ENCODE results near the gene LCN6. TPM values are rescaled to one million over a fixed set of nuclear protein-coding genes. Genes with fewer than 3 reads are reported as not detected.
A peak's percentile ranks its signal among the peaks of the same experiment; 100 is the strongest.

LCN6 gene
- total RNA-seq, 2 experiments from 2014 or later = not detected

GRCh38 chr9:136698635-136699246 lies 49.6 kb downstream of the LCN6 start:
- Mint-ChIP-seq H3K27ac (no peak overlapping the region), H3K9me3 (ENCODE audit: insufficient read depth) (no peaks in the 10 kb centered on the region), H3K4me1 (ENCODE audit: low read depth) (peaks cover 42% of the 10 kb centered on the region), H3K36me3 (ENCODE audit: low read depth) (no peaks in the 10 kb centered on the region), H3K4me3 (no peak overlapping the region), H3K27me3 (ENCODE audit: low read depth) (peaks cover 17% of the 10 kb centered on the region)
- ChIA-PET POLR2A (interaction anchor here (3.2 kb wide), 1 partner anchor 29 kb away, joined by 18 read pairs; no protein-coding TSS in a partner anchor), CTCF (no interaction called here)
- DNase-seq = no peak
- no peak for ATAC-seq

- no peak overlapping the region for H3K4me3 Mint-ChIP-seq
These were observed 50.4 kb downstream of the LCN6 start for GRCh38 chr9:136697821-136698526.

GRCh38 chr9:136697146-136697820 lies 51.0 kb downstream of the LCN6 start:
- H3K9me3 Mint-ChIP-seq (ENCODE audit: insufficient read depth) = no peaks in the 10 kb centered on the region
- H3K4me3 Mint-ChIP-seq = no peak overlapping the region
- DNase-seq (no peak), ATAC-seq (no peak)
- ChIA-PET CTCF (no interaction called here), POLR2A (interaction anchor here (0.7 to 3.2 kb wide), 3 partner anchors 9 to 258 kb away, joined by 3 to 18 read pairs (median 4); partner anchors contain the start of gene INPP5E)
- peaks cover 17% of the 10 kb centered on the region for H3K27me3 Mint-ChIP-seq (ENCODE audit: low read depth)
- H3K36me3 Mint-ChIP-seq (ENCODE audit: low read depth) = no peaks in the 10 kb centered on the region
- no peak overlapping the region for H3K27ac Mint-ChIP-seq
- peaks cover 37% of the 10 kb centered on the region for H3K4me1 Mint-ChIP-seq (ENCODE audit: low read depth)

More at GRCh38 chr9:136697821-136698526, 50.4 kb downstream of the LCN6 start:
- peaks cover 17% of the 10 kb centered on the region for H3K27me3 Mint-ChIP-seq (ENCODE audit: low read depth)
- H3K27ac Mint-ChIP-seq = no peak overlapping the region
- DNase-seq = no peak
- ATAC-seq = no peak
- POLR2A ChIA-PET = interaction anchor here (0.7 to 3.2 kb wide), 3 partner anchors 10 to 258 kb away, joined by 3 to 18 read pairs (median 4); partner anchors contain the start of gene INPP5E
- CTCF ChIA-PET = no interaction called here
- H3K9me3 Mint-ChIP-seq (ENCODE audit: insufficient read depth) = no peaks in the 10 kb centered on the region
- H3K4me1 Mint-ChIP-seq (ENCODE audit: low read depth) = peaks cover 38% of the 10 kb centered on the region
- H3K36me3 Mint-ChIP-seq (ENCODE audit: low read depth) = no peaks in the 10 kb centered on the region

GRCh38 chr9:136696502-136696901 lies 51.8 kb downstream of the LCN6 start:
- ATAC-seq = no peak
- CTCF ChIA-PET = interaction anchor here (0.9 to 2.0 kb wide), 2 partner anchors 9 to 30 kb away, joined by 3 to 6 read pairs; no protein-coding TSS in a partner anchor
- no peak for DNase-seq
- no peak overlapping the region for H3K27ac Mint-ChIP-seq
- no peaks in the 10 kb centered on the region for H3K9me3 Mint-ChIP-seq (ENCODE audit: insufficient read depth)
- POLR2A ChIA-PET = interaction anchor here (0.6 to 3.2 kb wide), 3 partner anchors 8 to 32 kb away, joined by 3 to 18 read pairs (median 3); no protein-coding TSS in a partner anchor
- H3K27me3 Mint-ChIP-seq (ENCODE audit: low read depth) = peaks cover 14% of the 10 kb centered on the region
- no peak overlapping the region for H3K4me3 Mint-ChIP-seq
- peaks cover 33% of the 10 kb centered on the region for H3K4me1 Mint-ChIP-seq (ENCODE audit: low read depth)
- no peaks in the 10 kb centered on the region for H3K36me3 Mint-ChIP-seq (ENCODE audit: low read depth)

GRCh38 chr9:136695955-136696354 lies 52.4 kb downstream of the LCN6 start:
- CTCF ChIA-PET = interaction anchor here (0.9 to 2.0 kb wide), 2 partner anchors 8 to 31 kb away, joined by 3 to 6 read pairs; no protein-coding TSS in a partner anchor
- Mint-ChIP-seq H3K27me3 (ENCODE audit: low read depth) (peaks cover 14% of the 10 kb centered on the region), H3K27ac (no peak overlapping the region), H3K9me3 (ENCODE audit: insufficient read depth) (no peaks in the 10 kb centered on the region), H3K4me1 (ENCODE audit: low read depth) (peaks cover 28% of the 10 kb centered on the region), H3K36me3 (ENCODE audit: low read depth) (no peaks in the 10 kb centered on the region), H3K4me3 (no peak overlapping the region)
- ATAC-seq (peak; percentile 13), DNase-seq (no peak)
- POLR2A ChIA-PET = interaction anchor here (0.6 to 3.2 kb wide), 2 partner anchors 9 to 32 kb away, joined by 3 to 18 read pairs; no protein-coding TSS in a partner anchor

- no peaks in the 10 kb centered on the region for H3K36me3 Mint-ChIP-seq (ENCODE audit: low read depth)
- no peak overlapping the region for H3K27ac Mint-ChIP-seq
- peaks cover 14% of the 10 kb centered on the region for H3K27me3 Mint-ChIP-seq (ENCODE audit: low read depth)
- DNase-seq (no peak), ATAC-seq (no peak)
- CTCF ChIA-PET = interaction anchor here (2.0 kb wide), 1 partner anchor 31 kb away, joined by 6 read pairs; no protein-coding TSS in a partner anchor
- H3K4me1 Mint-ChIP-seq (ENCODE audit: low read depth) = peaks cover 23% of the 10 kb centered on the region
- H3K9me3 Mint-ChIP-seq (ENCODE audit: insufficient read depth) = no peaks in the 10 kb centered on the region
- POLR2A ChIA-PET = no interaction called here
- no peak overlapping the region for H3K4me3 Mint-ChIP-seq
These were observed 52.9 kb downstream of the LCN6 start for GRCh38 chr9:136695435-136695895.

GRCh38 chr9:136694872-136695247 lies 53.5 kb downstream of the LCN6 start:
- Mint-ChIP-seq H3K4me3 (no peak overlapping the region), H3K36me3 (ENCODE audit: low read depth) (no peaks in the 10 kb centered on the region), H3K27me3 (ENCODE audit: low read depth) (peaks cover 14% of the 10 kb centered on the region), H3K4me1 (ENCODE audit: low read depth) (peaks cover 19% of the 10 kb centered on the region), H3K27ac (no peak overlapping the region), H3K9me3 (ENCODE audit: insufficient read depth) (no peaks in the 10 kb centered on the region)
- ATAC-seq = no peak
- CTCF ChIA-PET = interaction anchor here (2.0 kb wide), 1 partner anchor 32 kb away, joined by 6 read pairs; no protein-coding TSS in a partner anchor
- POLR2A ChIA-PET = no interaction called here
- DNase-seq = no peak

GRCh38 chr9:136694163-136694871 lies 54.0 kb downstream of the LCN6 start:
- Mint-ChIP-seq H3K27me3 (ENCODE audit: low read depth) (peaks cover 14% of the 10 kb centered on the region), H3K27ac (no peak overlapping the region), H3K36me3 (ENCODE audit: low read depth) (no peaks in the 10 kb centered on the region), H3K4me3 (no peak overlapping the region), H3K4me1 (ENCODE audit: low read depth) (peaks cover 19% of the 10 kb centered on the region), H3K9me3 (ENCODE audit: insufficient read depth) (no peaks in the 10 kb centered on the region)
- DNase-seq (peak; percentile 51), ATAC-seq (peak; percentile 49)
- CTCF ChIA-PET = interaction anchor here (1.3 to 2.0 kb wide), 2 partner anchors 23 to 32 kb away, joined by 3 to 6 read pairs; no protein-coding TSS in a partner anchor
- POLR2A ChIA-PET = no interaction called here

Small RNA genes within 50 kb of the gene (microRNA-seq; reads per million reads assigned to microRNA genes)
- gene MIR6722 = not detected

Other genes starting within 250 kb of the LCN6 start
- gene NOTCH1, start 202.5 kb downstream of the LCN6 start, total RNA-seq = 10 to 100 TPM; 86.6 to 94.1 TPM
- 1 to 10 TPM; 1.9 TPM for gene EGFL7, start 85.6 kb downstream of the LCN6 start, total RNA-seq
- gene AGPAT2, start 61.1 kb downstream of the LCN6 start, total RNA-seq = 10 to 100 TPM; 32.7 to 33.7 TPM
- gene DIPK1B, start 36.0 kb downstream of the LCN6 start, total RNA-seq = under 1 TPM in 1 of 2 experiments, not detected in 1; 0.16 TPM
- 1 to 10 TPM; 1.8 to 2.4 TPM for gene LCN10, start 5.6 kb downstream of the LCN6 start, total RNA-seq
- not detected for gene LCN8, start 9.7 kb upstream of the LCN6 start, total RNA-seq
- gene LCN15, start 16.0 kb upstream of the LCN6 start, total RNA-seq = not detected
- 10 to 100 TPM; 39.9 to 43.2 TPM for gene TMEM141, start 42.8 kb upstream of the LCN6 start, total RNA-seq
- gene CCDC183, start 47.8 kb upstream of the LCN6 start, total RNA-seq = under 1 TPM; 0.26 to 0.44 TPM
- 100 to 1,000 TPM; 117 to 118 TPM for gene RABL6, start 59.4 kb upstream of the LCN6 start, total RNA-seq
- gene AJM1, start 94.0 kb upstream of the LCN6 start, total RNA-seq = 1 to 10 TPM; 5.3 to 5.6 TPM
- 100 to 1,000 TPM; 108 to 119 TPM for gene PHPT1, start 100.9 kb upstream of the LCN6 start, total RNA-seq
- gene MAMDC4, start 103.8 kb upstream of the LCN6 start, total RNA-seq = 10 to 100 TPM; 14.7 to 15.8 TPM
- gene EDF1, start 117.8 kb upstream of the LCN6 start, total RNA-seq = 100 to 1,000 TPM; 279 to 310 TPM
- gene TRAF2, start 138.0 kb upstream of the LCN6 start, total RNA-seq = 10 to 100 TPM; 48.5 to 57.2 TPM
- 100 to 1,000 TPM; 103 to 104 TPM for gene FBXW5, start 196.2 kb upstream of the LCN6 start, total RNA-seq
- 1 to 10 TPM; 1.4 to 1.5 TPM for gene C8G, start 196.7 kb upstream of the LCN6 start, total RNA-seq
- 1 to 10 TPM; 1.0 to 1.7 TPM for gene LCN12, start 203.7 kb upstream of the LCN6 start, total RNA-seq
- gene PTGDS, start 229.0 kb upstream of the LCN6 start, total RNA-seq = 1 to 10 TPM; 1.2 to 1.4 TPM
- not detected for gene LCNL1, start 234.5 kb upstream of the LCN6 start, total RNA-seq
- gene PAXX, start 243.9 kb upstream of the LCN6 start, total RNA-seq = 10 to 100 TPM; 80.6 to 85.2 TPM
- gene CLIC3, start 248.0 kb upstream of the LCN6 start, total RNA-seq = 1 to 10 TPM; 3.6 to 4.8 TPM

Data from activated CD8-positive, alpha-beta T cell treated with anti-CD3 and anti-CD28 coated beads, Interleukin-2, amount 10 ng/mL, durations not matched to agents 7 days and 5 days (primary cell).